GM19240 (cell line): ENCODE results near the gene SEPTIN2.
"Not testable (repeated sequence)": the region's sequence is repeated elsewhere in the genome, so short reads cannot be mapped to it uniquely, and the experiment has no call there.

Experiments used
- DNase-seq: peaks from one replicate; pipeline ENCODE4 v3.0.0; 2011; ENCODE audit warnings: low spot score; ENCODE audit not compliant: insufficient read length

SEPTIN2 gene

GRCh38 chr2:241286348-241287090 lies 29.2 kb upstream of the SEPTIN2 start:
- no peak for DNase-seq

GRCh38 chr2:241288324-241288888 lies 27.3 kb upstream of the SEPTIN2 start:
- DNase-seq: no peak

GRCh38 chr2:241289053-241289452 lies 26.7 kb upstream of the SEPTIN2 start:
- DNase-seq: no peak

- no peak for DNase-seq
These were observed 26.1 kb upstream of the SEPTIN2 start for GRCh38 chr2:241289597-241289996.

- DNase-seq: no peak
These were observed 24.6 kb upstream of the SEPTIN2 start for GRCh38 chr2:241291153-241291552.

GRCh38 chr2:241291977-241292376 lies 23.7 kb upstream of the SEPTIN2 start:
- DNase-seq: no peak

GRCh38 chr2:241293378-241293797 lies 22.3 kb upstream of the SEPTIN2 start:
- DNase-seq: not testable (repeated sequence)

- no peak for DNase-seq
These were observed 20.2 kb upstream of the SEPTIN2 start for GRCh38 chr2:241295326-241296095.

- DNase-seq: no peak
These were observed 19.0 kb upstream of the SEPTIN2 start for GRCh38 chr2:241296767-241297166.

- DNase-seq: no peak
These were observed 17.1 kb upstream of the SEPTIN2 start for GRCh38 chr2:241298673-241299072.

- DNase-seq: no peak
These were observed 15.7 kb upstream of the SEPTIN2 start for GRCh38 chr2:241300000-241300399.

DNA sequence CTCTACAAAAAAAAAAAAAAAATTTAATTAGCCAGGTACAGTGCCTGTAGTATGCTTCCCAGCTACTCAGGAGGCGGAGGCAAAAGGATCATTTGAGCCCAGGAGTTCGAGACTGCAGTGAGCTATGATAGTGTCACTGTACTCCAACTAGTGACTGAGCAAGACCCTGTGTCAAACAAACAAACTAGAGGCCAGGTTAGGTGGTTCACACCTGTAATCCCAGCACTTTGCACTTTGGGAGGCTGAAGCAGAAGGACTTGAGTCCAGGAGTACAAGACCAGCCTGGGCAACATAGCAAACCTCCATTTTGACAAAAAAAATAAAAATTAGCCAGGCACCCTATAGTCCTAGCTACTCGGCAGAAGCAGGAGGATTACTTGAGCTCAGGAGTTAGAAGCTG lies 13.6 kb upstream of the SEPTIN2 start:
- DNase-seq: no peak

DNA sequence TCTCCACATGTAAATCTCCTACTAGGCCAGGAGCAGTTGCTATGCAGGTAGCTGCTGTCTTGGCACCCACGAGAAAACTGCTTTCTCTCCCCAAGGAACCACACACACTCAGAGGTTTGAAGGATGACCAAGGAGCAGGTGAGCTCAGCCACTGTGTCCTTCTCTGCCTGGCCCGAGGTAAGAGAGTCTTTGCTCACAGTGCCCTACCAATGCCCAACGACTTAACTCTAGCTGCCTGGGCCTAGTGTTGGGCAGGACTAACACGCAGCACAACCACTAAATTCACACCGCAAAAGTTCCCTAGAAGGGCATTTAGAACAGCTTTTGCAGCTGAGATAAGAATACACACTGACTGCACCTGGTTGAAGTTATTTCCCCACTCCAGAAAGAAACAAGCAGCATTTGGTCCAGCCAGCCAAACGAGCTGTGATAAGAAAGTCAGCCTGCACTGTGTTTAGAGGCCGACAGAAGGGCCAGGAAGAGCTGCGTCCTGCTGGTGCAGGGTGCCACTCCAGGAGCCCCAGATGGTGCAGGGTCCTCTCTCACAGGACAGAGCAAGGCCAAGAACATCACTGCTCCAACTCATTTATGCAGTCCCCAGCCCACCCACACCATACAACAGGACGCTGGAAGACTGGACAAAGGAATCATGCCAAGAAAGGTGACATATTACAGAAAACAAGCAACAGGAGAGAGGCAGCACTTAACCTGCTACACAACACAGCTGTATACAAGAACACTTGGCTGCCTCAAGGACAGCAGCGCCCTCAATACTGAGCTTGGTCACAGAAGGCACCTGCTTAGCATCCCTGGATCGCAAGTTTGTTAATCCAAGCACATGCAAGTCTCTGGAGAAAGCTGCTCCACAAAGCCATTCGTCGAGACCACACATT lies 12.7 kb upstream of the SEPTIN2 start:
- DNase-seq: no peak

DNA sequence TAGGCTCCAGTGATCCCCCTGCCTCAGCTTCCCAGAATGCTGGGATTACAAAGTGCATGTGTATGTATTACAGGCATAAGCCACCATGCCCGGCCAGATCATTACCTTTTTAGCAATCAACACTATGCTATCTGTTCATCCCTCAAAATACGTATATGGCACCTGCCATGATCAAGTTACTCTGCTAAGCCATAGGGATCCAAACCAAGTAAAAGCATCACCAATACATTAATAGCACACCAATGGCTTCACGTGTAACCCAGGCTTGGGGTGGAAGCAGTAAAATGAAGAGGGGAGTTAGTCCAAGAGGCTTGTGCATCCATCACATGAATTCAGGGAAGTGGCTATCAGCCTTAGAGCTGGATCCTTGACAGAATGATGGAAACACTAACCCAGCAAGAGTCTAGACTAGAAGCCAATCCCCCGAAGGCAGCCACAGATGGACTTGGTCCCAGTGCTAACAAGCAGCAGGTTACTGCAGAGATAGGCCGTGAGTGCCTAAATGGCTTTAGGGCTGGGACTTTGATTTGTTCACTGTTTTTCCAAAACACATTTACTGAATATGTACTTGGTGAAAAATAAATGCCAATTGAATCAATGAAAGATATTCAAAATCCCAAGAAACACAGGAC lies 11.6 kb upstream of the SEPTIN2 start:
- DNase-seq: no peak

DNA sequence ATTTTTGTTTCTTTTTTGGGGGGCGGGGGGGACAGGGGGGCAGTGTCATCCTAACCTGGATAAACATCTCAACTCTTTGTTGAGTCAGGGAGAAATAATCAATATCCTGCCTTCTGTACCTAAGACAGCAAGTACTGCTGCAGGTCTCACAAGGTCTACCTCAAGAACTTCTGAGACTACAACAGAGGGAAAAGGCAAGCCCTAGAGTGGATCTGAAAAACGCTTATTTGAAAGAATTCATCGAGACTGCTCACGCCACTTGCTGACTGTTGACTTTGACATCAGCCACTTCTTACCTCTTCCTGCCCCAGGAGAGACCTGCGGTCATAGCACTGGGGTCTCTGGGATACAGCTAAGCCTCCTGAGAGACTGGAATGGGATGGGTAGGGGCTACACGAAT lies 8.7 kb upstream of the SEPTIN2 start:
- DNase-seq: no peak

DNA sequence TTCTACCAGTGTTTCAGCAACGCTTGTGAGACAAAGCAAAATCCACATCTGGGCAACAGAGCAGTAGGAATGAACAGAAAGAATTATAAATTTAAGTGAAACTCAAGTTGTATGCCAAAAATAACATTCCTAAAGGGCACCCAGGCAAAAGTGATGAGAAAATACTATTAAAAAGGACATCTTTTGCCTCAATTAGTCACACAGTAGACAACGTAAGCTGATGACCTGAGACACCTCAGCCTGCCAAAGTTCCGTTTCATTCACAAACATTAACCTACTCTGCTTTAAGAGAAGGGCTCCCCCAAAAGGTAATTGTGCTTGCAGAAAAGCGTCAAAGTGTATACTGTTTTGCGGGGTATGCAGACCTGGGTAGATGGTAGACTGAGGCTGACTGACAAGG lies 7.5 kb upstream of the SEPTIN2 start:
- DNase-seq: no peak

DNA sequence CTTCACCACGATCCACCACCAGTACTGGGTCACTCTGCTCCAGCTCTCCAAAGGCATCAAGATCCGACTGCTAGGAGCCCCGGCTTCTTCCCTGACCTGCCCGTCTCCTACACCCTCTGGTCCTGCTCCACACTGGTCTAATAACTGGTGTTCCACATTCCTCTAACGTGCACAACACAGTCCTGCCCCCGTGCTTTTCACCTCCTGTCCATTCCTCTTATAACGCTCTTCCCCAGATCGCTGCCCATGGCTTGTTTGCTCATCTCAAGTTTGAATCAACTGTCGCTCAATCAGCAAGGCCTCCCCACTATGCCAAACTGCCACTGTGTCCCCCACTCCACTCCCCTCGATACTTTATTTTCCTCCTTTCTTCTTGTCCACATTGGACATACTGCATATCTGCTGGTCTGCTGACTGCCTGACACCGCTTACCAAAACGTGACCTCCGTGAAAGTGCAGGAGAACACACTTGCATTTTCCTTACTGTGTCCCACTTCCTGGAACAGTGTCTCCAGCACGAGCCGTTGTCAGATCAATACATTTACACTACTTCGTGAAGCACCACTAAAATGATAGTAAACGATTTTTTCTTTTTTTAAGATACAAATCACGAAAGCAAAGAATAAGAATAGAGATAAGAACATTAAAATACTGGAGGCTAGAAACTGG lies 6.8 kb upstream of the SEPTIN2 start:
- DNase-seq: no peak

- DNase-seq: peak; percentile 18
These were observed 6.0 kb upstream of the SEPTIN2 start for GRCh38 chr2:241309684-241310117.

DNA sequence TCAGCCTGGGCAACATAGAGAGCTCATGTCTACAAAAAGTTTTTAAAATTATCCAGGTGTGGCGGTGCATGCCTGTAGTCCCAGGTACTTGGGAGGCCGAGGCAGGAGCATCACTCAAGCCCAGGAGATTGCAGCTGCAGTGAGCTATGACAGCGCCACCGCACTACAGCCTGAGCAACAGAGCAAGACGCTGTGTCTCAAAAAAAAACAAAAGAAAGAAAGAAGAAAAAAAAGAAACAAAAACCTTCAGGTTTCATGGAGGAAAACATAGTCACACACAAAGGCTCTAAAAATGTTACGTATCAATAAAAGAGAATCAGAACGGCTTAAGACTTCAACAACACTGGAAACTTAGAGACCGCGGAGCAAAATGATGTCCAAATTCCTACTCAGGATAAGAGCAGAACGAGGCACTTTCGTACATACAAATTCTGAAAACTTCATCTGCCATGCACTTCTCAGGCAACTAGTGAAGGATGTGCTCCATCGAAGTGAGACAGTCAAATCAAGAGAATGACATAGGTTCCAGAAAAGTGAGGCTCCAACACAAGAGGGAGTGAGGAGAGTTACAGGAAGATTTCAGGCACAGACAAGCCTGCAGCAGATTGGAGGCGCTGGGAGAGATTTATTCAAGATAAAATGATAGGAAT lies 4.7 kb upstream of the SEPTIN2 start:
- DNase-seq: no peak

DNA sequence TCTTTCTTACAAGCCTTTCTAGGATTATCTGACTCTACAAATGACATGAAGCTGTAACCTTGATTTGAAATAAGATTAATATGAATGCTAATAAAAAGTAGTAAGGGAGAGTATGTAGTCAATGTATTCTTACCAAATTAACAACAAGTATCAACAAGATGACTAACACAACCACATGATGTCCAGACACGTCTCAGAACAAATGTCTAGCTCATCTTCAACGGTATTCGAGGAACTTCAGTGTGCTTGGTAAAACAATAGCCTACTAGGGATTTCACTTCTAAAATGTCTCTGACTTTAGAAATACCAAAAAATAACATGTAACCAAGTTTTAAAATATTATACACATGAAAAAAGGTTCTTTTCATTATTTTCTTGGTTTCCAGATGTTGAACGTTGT lies 3.6 kb upstream of the SEPTIN2 start:
- DNase-seq: no peak
